ENCODE measurements around the gene CABP1. TPM values are rescaled to one million over a fixed set of nuclear protein-coding genes. Genes with fewer than 3 reads are reported as not detected.
A peak's percentile ranks its signal among the peaks of the same experiment; 100 is the strongest.

The CABP1 gene
- total RNA-seq, 1 donor from 2014 or later, result 5.9 TPM

DNA sequence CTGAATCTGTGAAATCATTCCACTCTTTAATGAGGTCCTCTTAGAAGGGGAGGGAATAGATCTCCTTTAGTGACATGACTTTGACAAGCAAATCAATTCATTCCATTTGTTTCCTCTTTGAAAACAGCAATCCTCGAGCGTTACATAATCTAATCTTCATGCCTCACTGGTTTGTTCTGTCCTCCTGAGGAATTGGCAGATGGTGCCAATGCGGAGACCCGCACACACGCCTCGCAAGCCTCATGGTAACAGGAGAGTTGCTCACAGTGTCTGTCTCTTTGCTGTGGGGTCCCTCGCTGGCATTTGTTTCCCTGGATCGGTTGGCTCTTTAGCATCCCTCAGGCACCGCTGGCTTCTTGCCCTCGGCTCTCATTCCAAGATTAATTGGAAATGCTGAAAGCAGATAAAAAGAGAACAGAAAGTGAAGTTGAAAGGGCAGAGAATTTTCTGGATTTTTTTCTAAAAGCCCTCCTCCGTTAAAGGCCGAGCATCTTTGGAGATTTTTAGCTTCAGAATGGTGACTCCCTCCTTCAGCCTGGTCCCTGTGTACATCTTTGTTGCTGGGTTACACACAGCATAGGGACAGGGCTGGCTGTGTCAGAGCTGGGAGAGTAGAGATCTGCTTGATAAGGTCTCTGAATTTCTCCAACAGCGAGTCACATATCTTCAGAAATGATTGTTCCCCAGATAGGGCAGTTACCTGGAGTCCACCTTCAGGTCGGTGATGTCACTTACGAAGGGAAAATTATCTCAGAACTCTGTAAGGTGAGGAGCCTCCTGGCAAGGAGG lies 10.1 kb upstream of the CABP1 start:
- DNase-seq (ENCODE audit: low spot score), result no peak

- no peak for DNase-seq (ENCODE audit: low spot score)
Measured at GRCh38 chr12:120631097-120631496, 9.3 kb upstream of the CABP1 start.

- DNase-seq (ENCODE audit: low spot score), result no peak
Measured at GRCh38 chr12:120640861-120641833, 721 bp downstream of the CABP1 start.

DNA sequence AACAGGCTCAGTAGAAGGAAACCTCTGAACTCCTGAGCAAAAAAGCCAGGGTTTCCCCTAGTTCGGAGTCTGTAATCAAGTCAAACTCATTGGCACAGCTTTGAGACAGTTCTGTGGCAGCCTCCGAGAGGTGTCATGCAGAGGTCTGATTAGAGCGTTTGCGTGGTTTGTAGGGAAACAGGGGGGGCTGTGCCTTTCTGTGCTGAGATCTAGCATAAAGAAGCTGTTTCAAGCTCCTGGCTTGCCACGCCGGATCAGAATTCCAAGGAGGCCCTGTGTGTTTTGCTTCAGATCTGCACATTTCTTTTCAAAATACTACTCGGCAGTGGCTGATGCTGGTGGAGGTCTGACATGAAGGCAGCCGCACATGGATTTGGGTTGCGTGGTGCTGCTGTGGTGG lies 1.7 kb downstream of the CABP1 start:
- DNase-seq (ENCODE audit: low spot score), result no peak

GRCh38 chr12:120642826-120643225 lies 2.4 kb downstream of the CABP1 start:
- no peak for DNase-seq (ENCODE audit: low spot score)

GRCh38 chr12:120643574-120643973 lies 3.1 kb downstream of the CABP1 start:
- DNase-seq (ENCODE audit: low spot score), result no peak

DNA sequence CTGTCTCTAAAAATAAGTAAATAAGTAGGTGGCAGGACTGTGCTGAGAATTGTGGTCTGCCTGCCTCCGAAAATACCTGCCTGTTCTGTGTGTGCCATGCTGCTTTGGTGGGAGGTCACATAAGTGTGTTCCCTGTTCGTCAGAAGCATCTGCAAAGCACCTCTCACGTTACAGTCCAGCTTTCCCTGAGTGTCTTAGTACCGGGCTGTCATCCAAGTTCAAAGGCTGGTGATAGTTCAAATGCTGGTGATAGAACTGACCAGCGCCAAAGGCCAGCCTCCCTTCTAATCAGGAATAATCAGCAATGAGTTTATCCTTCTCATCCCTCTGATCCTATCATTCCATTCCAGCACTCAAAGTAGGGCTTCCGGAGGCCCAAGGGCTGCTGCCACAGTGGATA lies 5.6 kb downstream of the CABP1 start:
- no peak for DNase-seq (ENCODE audit: low spot score)

DNA sequence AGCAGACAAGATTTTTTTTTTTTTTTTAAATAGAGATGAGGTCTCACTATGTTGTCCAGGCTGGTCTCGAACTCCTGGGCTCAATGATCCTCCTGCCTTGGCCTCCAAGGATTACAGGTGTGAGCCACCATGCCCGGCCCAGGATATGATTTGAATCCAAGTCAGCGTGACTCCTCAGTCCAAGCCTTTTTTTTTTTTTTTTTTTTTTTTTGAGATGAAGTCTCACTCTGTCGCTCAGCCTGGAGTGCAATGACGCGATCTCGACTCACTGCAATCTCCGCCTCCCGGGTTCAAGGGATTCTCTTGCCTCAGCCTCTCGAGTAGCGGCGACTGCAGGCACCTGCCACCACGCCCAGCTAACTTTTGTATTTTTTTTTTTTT lies 6.9 kb downstream of the CABP1 start:
- DNase-seq (ENCODE audit: low spot score), result no peak

DNA sequence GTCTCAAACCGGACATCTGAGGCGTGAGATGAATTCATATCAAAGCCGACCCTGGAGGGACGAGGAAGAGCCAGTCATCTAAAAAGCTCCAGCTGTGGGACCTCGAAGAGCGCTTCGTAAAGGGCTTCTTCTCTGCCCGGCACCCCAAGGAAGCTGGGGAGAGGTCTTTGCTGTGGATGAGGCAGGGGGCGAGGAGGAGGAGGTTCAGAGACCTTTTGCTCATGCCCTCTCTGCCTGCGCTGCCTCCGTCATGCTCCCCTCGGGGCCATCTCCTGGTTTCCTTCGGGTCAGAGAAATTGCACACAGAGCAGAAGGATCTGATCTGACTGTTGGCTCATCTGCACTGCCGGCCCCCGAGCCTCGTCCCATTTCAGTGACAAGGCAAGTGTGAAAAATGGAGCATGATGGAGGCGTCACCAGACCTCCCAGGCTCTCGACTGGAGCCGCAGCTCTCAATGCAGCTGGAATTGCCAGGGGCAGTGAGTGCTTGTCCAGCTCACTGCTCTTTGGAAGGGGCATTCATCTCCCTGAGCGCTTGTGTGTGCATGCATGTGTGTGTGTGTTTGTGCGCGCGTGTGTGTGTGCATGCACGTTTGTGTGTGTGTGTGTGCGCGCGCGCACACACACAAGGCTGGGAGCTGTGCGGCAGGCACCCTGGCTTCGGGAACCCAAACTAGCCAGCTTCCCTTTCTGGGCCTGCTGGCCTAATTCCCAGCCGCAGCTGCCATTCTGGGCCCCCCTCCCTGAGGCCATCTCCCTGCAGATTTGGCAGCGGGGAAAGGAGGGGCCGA lies 9.2 kb downstream of the CABP1 start:
- DNase-seq (ENCODE audit: low spot score), result no peak

- DNase-seq (ENCODE audit: low spot score), result no peak
Measured at GRCh38 chr12:120650233-120650690, 9.8 kb downstream of the CABP1 start.

DNA sequence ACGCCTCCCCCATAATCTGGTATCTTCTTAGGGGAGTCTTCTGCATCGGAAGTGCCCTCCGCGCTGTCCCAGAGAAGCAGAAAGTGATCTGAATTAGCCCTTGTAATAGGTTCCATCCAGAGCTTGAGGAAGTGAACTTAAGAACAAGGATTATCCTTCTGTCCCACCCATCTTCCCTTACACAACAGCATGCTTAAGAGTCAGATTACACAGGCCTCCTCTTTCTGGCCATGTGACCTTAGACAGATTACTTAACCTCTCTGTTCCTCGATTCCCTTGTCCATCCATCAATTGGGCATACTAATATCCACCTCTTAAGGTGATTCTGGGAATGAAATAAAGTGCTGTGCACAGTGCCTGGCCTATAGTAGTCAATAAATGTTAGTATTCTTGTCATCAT lies 11.4 kb downstream of the CABP1 start:
- DNase-seq (ENCODE audit: low spot score), result no peak

- no peak for DNase-seq (ENCODE audit: low spot score)
Measured at GRCh38 chr12:120652656-120653435, 12.4 kb downstream of the CABP1 start.

- DNase-seq (ENCODE audit: low spot score), result no peak
Measured at GRCh38 chr12:120653611-120654010, 13.2 kb downstream of the CABP1 start.

- peak; percentile 83 for DNase-seq (ENCODE audit: low spot score)
Measured at GRCh38 chr12:120654656-120655055, 14.2 kb downstream of the CABP1 start.

DNA sequence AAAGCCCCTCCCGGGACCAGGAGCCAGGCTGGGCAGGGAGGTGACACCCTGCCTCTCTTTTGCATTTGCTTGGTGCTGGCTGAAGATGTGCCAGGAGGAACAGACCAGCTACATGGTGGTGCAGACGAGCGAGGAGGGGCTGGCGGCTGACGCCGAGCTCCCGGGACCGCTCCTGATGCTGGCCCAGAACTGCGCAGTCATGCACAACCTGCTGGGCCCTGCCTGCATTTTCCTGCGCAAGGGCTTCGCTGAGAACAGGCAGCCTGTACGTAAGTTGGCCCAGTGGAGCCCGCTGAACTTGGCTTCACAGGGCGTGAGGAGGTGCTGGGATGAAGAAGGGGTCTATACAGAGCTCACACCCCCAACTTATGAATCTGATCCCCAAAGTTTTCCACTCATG lies 15.6 kb downstream of the CABP1 start:
- DNase-seq (ENCODE audit: low spot score), result no peak

DNA sequence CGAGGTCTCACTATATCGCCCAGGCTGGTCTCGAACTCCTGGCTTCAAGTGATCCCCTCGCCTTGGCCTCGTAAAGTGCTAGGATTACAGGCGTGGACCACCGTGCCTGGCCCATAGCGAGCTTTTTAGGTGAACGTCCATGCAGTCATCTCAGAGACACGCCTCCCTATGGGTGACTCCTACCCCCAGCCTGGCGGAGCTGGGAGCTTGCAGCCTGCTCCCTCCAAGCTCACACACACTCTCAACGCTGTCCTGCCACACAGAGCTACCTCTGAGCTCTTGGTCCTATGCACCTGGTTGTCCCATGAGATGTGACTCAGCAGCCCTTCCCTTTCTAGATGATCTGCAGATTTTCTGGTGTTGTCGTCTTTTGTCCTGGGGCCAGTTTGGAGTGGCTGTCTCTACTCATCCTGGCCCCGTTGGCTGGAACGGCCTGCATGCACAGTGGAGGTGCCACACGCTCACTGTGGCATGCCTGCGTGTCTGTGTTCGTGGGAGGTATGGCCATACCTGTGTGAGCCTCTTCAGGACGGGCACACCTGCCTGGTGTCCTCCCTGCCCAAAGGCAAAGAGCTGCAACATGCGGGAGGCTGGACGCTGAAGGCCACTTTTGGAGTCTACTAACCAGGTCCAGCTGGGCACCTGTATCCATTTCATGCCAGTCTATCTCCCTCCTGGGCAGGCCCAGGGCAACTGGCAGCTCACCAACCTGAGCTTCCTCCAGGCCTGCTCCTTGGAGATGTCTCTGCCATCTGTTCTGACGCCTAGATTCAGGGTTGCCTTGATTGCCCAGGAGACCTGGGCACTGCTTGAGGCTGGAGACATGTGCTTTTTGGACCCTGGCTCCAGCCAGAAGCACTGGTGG lies 18.1 kb downstream of the CABP1 start:
- no peak for DNase-seq (ENCODE audit: low spot score)

DNA sequence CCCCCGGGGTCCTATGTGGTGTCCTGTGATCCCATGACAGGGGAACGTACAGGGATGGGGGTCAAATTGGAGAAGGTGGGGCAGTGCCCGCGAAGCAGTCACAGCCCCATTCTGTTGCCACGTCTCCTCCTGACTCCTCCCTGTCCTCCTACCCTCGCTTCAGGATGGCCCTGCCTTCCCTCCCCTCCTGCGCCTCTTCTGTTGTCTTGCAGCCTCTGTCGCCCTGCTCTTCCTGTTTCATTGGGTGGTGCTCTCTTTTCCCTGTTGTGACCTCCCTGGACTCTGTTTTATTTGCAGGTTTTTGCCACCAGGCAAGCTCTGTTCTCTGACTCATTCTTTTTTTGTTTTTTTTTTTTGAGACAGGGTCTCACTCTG lies 18.7 kb downstream of the CABP1 start:
- DNase-seq (ENCODE audit: low spot score), result no peak

GRCh38 chr12:120661432-120661831 lies 21.0 kb downstream of the CABP1 start:
- DNase-seq (ENCODE audit: low spot score), result no peak

GRCh38 chr12:120662879-120663278 lies 22.5 kb downstream of the CABP1 start:
- no peak for DNase-seq (ENCODE audit: low spot score)

- no peak for DNase-seq (ENCODE audit: low spot score)
Measured at GRCh38 chr12:120663741-120664140, 23.3 kb downstream of the CABP1 start.
